Endothelial cell of umbilical vein (primary cell): ENCODE results near the gene POU6F2. TPM values are rescaled to one million over a fixed set of nuclear protein-coding genes. Genes with fewer than 3 reads are reported as not detected.

ENCODE experiments used
- BruUV-seq: library from RNA; stranded (reverse); fragments of 400-500 nt; replicated peaks from 2 replicates; lab custom pipeline; 2021; lab: Mats Ljungman, UMichigan
- CTCF ChIA-PET: fragments of 300-600, 350-600 bp; sonication (Branson Sonifier 250); formaldehyde crosslinking; loops from one replicate; lab custom pipeline; 2021; ENCODE audit warnings: antibody characterized with exemption, inconsistent platforms; lab: Charles Lee
- POLR2A ChIA-PET: fragments of 300-600, 350-600 bp; sonication (Branson Sonifier 250); formaldehyde crosslinking; loops from one replicate; lab custom pipeline; 2021; ENCODE audit warnings: antibody characterized with exemption, inconsistent platforms; lab: Charles Lee
- DNase-seq: peaks from one replicate; pipeline ENCODE4 v3.0.0-alpha.2; 2011; ENCODE audit warnings: low read depth, low spot score
- FAIRE-seq: peaks from 2 replicates; lab custom pipeline; 2011; peaks lifted over from hg19 to GRCh38; lab: Jason Lieb, UNC
- H2AFZ ChIP-seq: 2 replicates; pipeline ENCODE4 v1.6.0; 2012; ENCODE audit warnings: low read depth, low read length, control low read depth, inconsistent platforms
- H3K27ac ChIP-seq: 2 replicates; pipeline ENCODE4 v1.5.1; 2011; ENCODE audit warnings: low read depth, mild to moderate bottlenecking, control low read depth, low read length, moderate library complexity; ENCODE audit not compliant: insufficient read depth
- H3K27me3 ChIP-seq, 2 experiments: 2 replicates each; pipeline versions ENCODE4 v1.6.0 to v1.6.1; 2011; ENCODE audit warnings: low read length in 2 of 2, mixed read lengths in 1 of 2; ENCODE audit not compliant: control insufficient read depth in 2 of 2, insufficient read depth in 2 of 2
- H3K36me3 ChIP-seq, 2 experiments: 2 replicates in 1 of 2; 3 replicates in 1 of 2; pipeline ENCODE4 v1.5.1; 2011; ENCODE audit warnings: low read length in 2 of 2, mild to moderate bottlenecking in 1 of 2, moderate library complexity in 1 of 2; ENCODE audit not compliant: control insufficient read depth in 2 of 2, insufficient read depth in 2 of 2; ENCODE audit errors: extremely low read depth in 1 of 2
- H3K4me1 ChIP-seq: 3 replicates; pipeline ENCODE4 v1.5.1; 2011; ENCODE audit warnings: mild to moderate bottlenecking, low read length; ENCODE audit not compliant: control insufficient read depth, insufficient read depth; ENCODE audit errors: extremely low read depth
- H3K4me2 ChIP-seq: 2 replicates; pipeline ENCODE4 v1.6.1; 2011; ENCODE audit warnings: low read length, control low read depth, mixed read lengths; ENCODE audit not compliant: insufficient read depth
- H3K4me3 ChIP-seq, 3 experiments: fragments of 200-600 bp in 1 of 3; sonication (generic), shearing (Covaris generic) in 1 of 3; replicated peaks in 1 of 3; 2 replicates each; pipeline ENCODE4 v1.5.1; 2011 to 2016; ENCODE audit warnings: control low read depth in 3 of 3, low read length in 3 of 3, mild to moderate bottlenecking in 2 of 3, inconsistent platforms in 1 of 3, low read depth in 1 of 3, moderate library complexity in 1 of 3; ENCODE audit not compliant: insufficient read depth in 1 of 3
- H3K79me2 ChIP-seq: 2 replicates; pipeline ENCODE4 v1.6.0; 2012; ENCODE audit warnings: low read length, inconsistent platforms; ENCODE audit not compliant: control insufficient read depth, insufficient read depth
- H3K9ac ChIP-seq: replicated peaks from 2 replicates; pipeline ENCODE3; 2011; ENCODE audit warnings: low read length, control low read depth; ENCODE audit not compliant: insufficient read depth; ENCODE audit errors: extremely low read depth
- H3K9me1 ChIP-seq: replicated peaks from 3 replicates; pipeline ENCODE4 v1.6.0; 2011; ENCODE audit warnings: mild to moderate bottlenecking, low read length; ENCODE audit not compliant: control insufficient read depth, insufficient read depth; ENCODE audit errors: extremely low read depth
- H3K9me3 ChIP-seq: replicated peaks from 2 replicates; pipeline ENCODE4 v1.5.1; 2012; ENCODE audit warnings: low read length, inconsistent platforms; ENCODE audit not compliant: control insufficient read depth, insufficient read depth
- H4K20me1 ChIP-seq: replicated peaks from 2 replicates; pipeline ENCODE3; 2011; ENCODE audit warnings: mild to moderate bottlenecking, low read length; ENCODE audit not compliant: control insufficient read depth, insufficient read depth; ENCODE audit errors: extremely low read depth
- CTCF ChIP-seq, 2 donors: IDR thresholded peaks; 1 replicate in 1 of 2; 2 replicates in 1 of 2; pipeline ENCODE4 v1.5.1; 2011; ENCODE audit warnings: low read length in 2 of 2, mild to moderate bottlenecking in 2 of 2, moderate library complexity in 2 of 2, control low read depth in 1 of 2, inconsistent platforms in 1 of 2, low read depth in 1 of 2; ENCODE audit not compliant: insufficient read depth in 1 of 2; ENCODE audit errors: extremely low read depth in 1 of 2
- EZH2 ChIP-seq: IDR thresholded peaks from 2 replicates; pipeline ENCODE4 v1.6.1; 2012; ENCODE audit warnings: borderline replicate concordance, low read depth, mild to moderate bottlenecking, moderate library complexity, low read length, inconsistent platforms; ENCODE audit not compliant: severe bottlenecking
- FOS ChIP-seq: IDR thresholded peaks from 2 replicates; pipeline ENCODE4 v1.6.1; 2011; ENCODE audit warnings: mild to moderate bottlenecking, low read length, moderate library complexity, borderline replicate concordance; ENCODE audit not compliant: insufficient read depth
- GATA2 ChIP-seq: IDR thresholded peaks from 2 replicates; pipeline ENCODE4 v1.7.0; 2011; ENCODE audit warnings: low read depth, mild to moderate bottlenecking, moderate library complexity, mixed read lengths, low read length; ENCODE audit not compliant: insufficient read length, insufficient read depth
- JUN ChIP-seq: IDR thresholded peaks from 2 replicates; pipeline ENCODE4 v1.6.1; 2011; ENCODE audit warnings: borderline replicate concordance, low read depth; ENCODE audit not compliant: insufficient read length, insufficient read depth
- MAX ChIP-seq: IDR thresholded peaks from 2 replicates; pipeline ENCODE4 v1.6.1; 2011; ENCODE audit not compliant: insufficient read depth, insufficient read length
- MYC ChIP-seq: IDR thresholded peaks from one replicate; pipeline ENCODE4 v1.6.1; 2011; ENCODE audit warnings: mild to moderate bottlenecking, low read depth, low read length
- POLR2A ChIP-seq: IDR thresholded peaks from 2 replicates; pipeline ENCODE4 v1.6.1; 2012; ENCODE audit warnings: low read depth, mild to moderate bottlenecking, control low read depth, low read length
- POLR2AphosphoS5 ChIP-seq: IDR thresholded peaks from 2 replicates; pipeline ENCODE4 v1.6.1; 2012; ENCODE audit warnings: low read depth, mild to moderate bottlenecking, control low read depth, low read length, moderate library complexity; ENCODE audit not compliant: insufficient read depth
- dilution Hi-C: fragments of 300-500 bp; cut with MboI; formaldehyde crosslinking; loops from one replicate; pipeline ENCODE4 v1.15.0; 2019; ENCODE audit warnings: low sequenced_read_pairs; ENCODE audit not compliant: extremely low pct_ligation_motif_present
- intact Hi-C: fragments of 100-400 bp; cut with micrococcal nuclease; formaldehyde crosslinking; loops from one replicate; pipeline ENCODE4 v1.10.0; 2022
- polyA plus RNA-seq, 4 experiments: library from polyadenylated mRNA; depleted of rRNA in 3 of 4; stranded (reverse) in 3 of 4; unstranded in 1 of 4; fragments of >200 nt; gene quantifications; 2 replicates each; pipeline versions ENCODE4 v1.2.1 to v1.2.3, GENCODE V29; 2011 to 2012; ENCODE audit warnings: missing spikeins in 1 of 4
- total RNA-seq: library from RNA; stranded (reverse); gene quantifications from 2 replicates; pipeline ENCODE4 v1.2.3, GENCODE V29; 2021

POU6F2 gene
- total and polyA plus RNA-seq, 2 donors (not counting 3 experiments of a cell fraction or from before 2014, with no cell fraction given), result 0.29 TPM; not detected in 1

GRCh38 chr7:38964921-38965320 is 12.8 kb upstream of the POU6F2 start:
- no peak for FAIRE-seq
- intact Hi-C loops, result loop anchor here (10.0 kb wide), 1 partner anchor 90 kb away; no protein-coding TSS in a partner anchor
- H3K4me3 ChIP-seq, result no peak overlapping the region
- ChIA-PET POLR2A (no interaction called here), CTCF (no interaction called here)
- H3K9ac ChIP-seq, result no peak overlapping the region
- no peaks in the 10 kb centered on the region for H3K36me3 ChIP-seq
- H3K4me2 ChIP-seq, result no peak overlapping the region
- no peaks in the 10 kb centered on the region for H3K4me1 ChIP-seq
- no TSS peak for BruUV-seq
- no peak overlapping the region for H2AFZ ChIP-seq
- H3K27me3 ChIP-seq, result peaks cover 0 to 6% of the 10 kb centered on the region in 2 experiments
- H3K9me1 ChIP-seq, result no peaks in the 10 kb centered on the region
- no peak overlapping the region for H3K27ac ChIP-seq
- no peaks in the 10 kb centered on the region for H4K20me1 ChIP-seq
- H3K79me2 ChIP-seq, result no peaks in the 10 kb centered on the region
- H3K9me3 ChIP-seq, result no peaks in the 10 kb centered on the region
- dilution Hi-C loops, result no loop called here
- DNase-seq, result no peak
- no peak for TF ChIP-seq MAX
- no peak for TF ChIP-seq CTCF (IDR thresholded peaks at IDR 0.05; ENCODE audit: extremely low read depth in 1 of 2, insufficient read depth in 1 of 2, low read depth in 1 of 2, low read length in 2 of 2)
- TF ChIP-seq JUN, result no peak
- TF ChIP-seq EZH2, result no peak
- no peak for TF ChIP-seq POLR2A
- TF ChIP-seq GATA2, result no peak
- no peak for TF ChIP-seq POLR2AphosphoS5
- TF ChIP-seq MYC, result no peak
- TF ChIP-seq FOS, result no peak
